GM18508 (cell line): Measurements from ENCODE around the gene SELE.
"Not testable (repeated sequence)": the region's sequence is repeated elsewhere in the genome, so short reads cannot be mapped to it uniquely, and the experiment has no call there.

Experiments
- ATAC-seq: cut with Tn5 transposase; IDR thresholded peaks from one replicate; pipeline ENCODE4 v1.9.1; 2021; ENCODE audit warnings: moderate number of reproducible peaks; ENCODE audit not compliant: insufficient read depth, unreplicated experiment

SELE gene

GRCh38 chr1:169725930-169726329 is 7.9 kb downstream of the SELE start:
- ATAC-seq = no peak

GRCh38 chr1:169724168-169724567 is 9.7 kb downstream of the SELE start:
- ATAC-seq = no peak

- ATAC-seq = no peak
Observed at GRCh38 chr1:169723763-169724162, 10.1 kb downstream of the SELE start.

- no peak for ATAC-seq
Observed at GRCh38 chr1:169722779-169723178, 11.1 kb downstream of the SELE start.

- not testable (repeated sequence) for ATAC-seq
Observed at GRCh38 chr1:169715100-169715499, 18.8 kb downstream of the SELE start.

- not testable (repeated sequence) for ATAC-seq
Observed at GRCh38 chr1:169713090-169713489, 20.8 kb downstream of the SELE start.

GRCh38 chr1:169712309-169712631 is 21.6 kb downstream of the SELE start:
- ATAC-seq = no peak

GRCh38 chr1:169711469-169712308 is 22.2 kb downstream of the SELE start, which contains the start of gene SELL:
TSS of gene SELL (minus strand) at chr1:169711620. CDS start at chr1:169711498, 122 bp downstream.
- peak; percentile 53 for ATAC-seq

GRCh38 chr1:169708647-169709046 is 25.2 kb downstream of the SELE start:
- no peak for ATAC-seq

GRCh38 chr1:169707912-169708604 is 25.8 kb downstream of the SELE start:
- ATAC-seq = no peak

- ATAC-seq = no peak
Observed at GRCh38 chr1:169704797-169705196, 29.1 kb downstream of the SELE start.

GRCh38 chr1:169701261-169702005 is 32.4 kb downstream of the SELE start:
- ATAC-seq = no peak

GRCh38 chr1:169699707-169700106 is 34.2 kb downstream of the SELE start:
- no peak for ATAC-seq

- ATAC-seq = no peak
Observed at GRCh38 chr1:169698976-169699375, 34.9 kb downstream of the SELE start.

GRCh38 chr1:169697755-169698154 is 36.1 kb downstream of the SELE start:
- no peak for ATAC-seq

GRCh38 chr1:169696273-169697100 is 37.4 kb downstream of the SELE start:
- no peak for ATAC-seq

- peak; percentile 25 for ATAC-seq
Observed at GRCh38 chr1:169694304-169695075, 39.4 kb downstream of the SELE start.

- ATAC-seq = peak; percentile 30
Observed at GRCh38 chr1:169692756-169693460, 41.0 kb downstream of the SELE start.

- ATAC-seq = no peak
Observed at GRCh38 chr1:169690489-169690888, 43.4 kb downstream of the SELE start.
